Colonic mucosa (tissue), 4 donors: Measurements from ENCODE around the gene PUSL1. TPM values are rescaled to one million over a fixed set of nuclear protein-coding genes. Genes with fewer than 3 reads are reported as not detected.

Experiments used
- DNase-seq: peaks from one replicate; pipeline ENCODE4 v3.0.0-alpha.2; 2020
- H3K27ac ChIP-seq: fragments of 200-600 bp; one replicate; pipeline ENCODE4 v1.8.0; 2021
- H3K27me3 ChIP-seq: fragments of 200-600 bp; one replicate; pipeline ENCODE4 v1.8.0; 2021
- H3K36me3 ChIP-seq: fragments of 200-600 bp; one replicate; pipeline ENCODE4 v1.8.0; 2021
- H3K4me1 ChIP-seq: fragments of 200-600 bp; one replicate; pipeline ENCODE4 v1.8.0; 2021; ENCODE audit warnings: mild to moderate bottlenecking
- H3K4me3 ChIP-seq: fragments of 200-600 bp; one replicate; pipeline ENCODE4 v1.8.0; 2021
- H3K9ac ChIP-seq, 2 donors: one replicate each; pipeline ENCODE4 v1.7.0; 2013; ENCODE audit warnings: control low read depth in 2 of 2, low read depth in 2 of 2, low read length in 2 of 2
- H3K9me3 ChIP-seq: fragments of 200-600 bp; one replicate; pipeline ENCODE4 v1.8.0; 2021
- CTCF ChIP-seq: fragments of 200-600 bp; IDR thresholded peaks from one replicate; pipeline ENCODE4 v1.8.0; 2022; ENCODE audit warnings: antibody characterized with exemption, mild to moderate bottlenecking
- intact Hi-C: fragments of 100-400 bp; cut with DNase I; formaldehyde crosslinking; loops from one replicate; pipeline ENCODE4 v1.14.1; 2022
- total RNA-seq, 2 donors: library from RNA; stranded (reverse); fragmentation: NEBNext Ultra II Directional in 1 of 2; extraction: Animal tissue kit (Norgen Biotek cat#: 25700) in 1 of 2; gene quantifications; one replicate each; pipeline ENCODE4 v1.2.1, GENCODE V29; 2021
- donor health status: healthy.
- donor health status: DM: no; HTN: no; CAD: no.
- donor health status: DM: no; HTN: no; CAD: no.

PUSL1 gene
- total RNA-seq, 2 donors from 2014 or later: 14.3 to 35.8 TPM

- peak within 1 kb of the TSS; percentile 92 to 99 for H3K9ac ChIP-seq
- H3K4me1 ChIP-seq: peaks cover 16% of the 10 kb centered on the region
- no peak for TF ChIP-seq CTCF
- no peaks in the 10 kb centered on the region for H3K9me3 ChIP-seq
- intact Hi-C loops: no loop called here
- no peaks in the 10 kb centered on the region for H3K27me3 ChIP-seq
- H3K4me3 ChIP-seq: peak within 1 kb of the TSS; percentile 98
- peak; percentile 94 for DNase-seq
- peak within 1 kb of the TSS; percentile 65 for H3K27ac ChIP-seq
- H3K36me3 ChIP-seq: no peaks in the 10 kb centered on the region
These were observed 34.7 kb upstream of the PUSL1 start, which contains the start of gene UBE2J2 for GRCh38 chr1:1273512-1274298. TSS of gene UBE2J2 (minus strand) at chr1:1273854. CDS start at chr1:1267992, 5,862 bp downstream.

DNA sequence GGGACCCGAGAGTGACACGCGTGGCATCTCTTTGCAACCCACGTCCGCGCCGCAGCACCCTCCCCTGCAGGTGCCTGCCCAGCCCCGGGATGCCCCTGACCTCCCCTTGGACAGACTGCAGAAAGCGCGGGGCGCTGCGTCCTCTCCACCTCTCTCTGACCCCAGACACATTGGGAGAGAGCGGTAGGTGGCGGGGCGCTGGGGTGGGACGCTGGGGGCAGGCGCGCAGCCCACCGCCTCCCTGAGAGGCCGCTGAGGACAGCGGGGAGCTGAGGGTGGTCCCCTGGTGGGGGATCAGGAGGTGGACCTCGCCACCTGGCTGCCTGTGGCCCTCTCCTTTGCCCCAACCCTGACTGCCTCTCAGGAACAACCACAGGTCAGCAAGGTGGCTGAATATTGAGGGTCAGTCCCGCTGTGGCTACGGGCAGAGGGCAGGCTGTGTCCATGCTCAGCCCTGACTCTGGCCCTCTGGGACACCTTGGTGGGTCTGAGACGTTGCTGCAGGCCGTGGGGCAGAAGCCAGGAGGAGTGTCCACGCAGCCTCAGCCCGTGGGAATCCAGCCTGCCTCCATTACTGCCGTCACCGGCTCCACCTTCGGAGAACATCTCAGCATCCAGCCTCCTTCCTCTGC is 34.0 kb upstream of the PUSL1 start:
- H3K9ac ChIP-seq: peak overlapping the region; percentile 63 to 66
- peak overlapping the region; percentile 65 for H3K27ac ChIP-seq
- peak overlapping the region; percentile 98 for H3K4me3 ChIP-seq
- TF ChIP-seq CTCF: no peak
- DNase-seq: no peak
- H3K4me1 ChIP-seq: peaks cover 16% of the 10 kb centered on the region
- H3K36me3 ChIP-seq: no peaks in the 10 kb centered on the region
- intact Hi-C loops: no loop called here
- H3K9me3 ChIP-seq: no peaks in the 10 kb centered on the region
- no peaks in the 10 kb centered on the region for H3K27me3 ChIP-seq

DNA sequence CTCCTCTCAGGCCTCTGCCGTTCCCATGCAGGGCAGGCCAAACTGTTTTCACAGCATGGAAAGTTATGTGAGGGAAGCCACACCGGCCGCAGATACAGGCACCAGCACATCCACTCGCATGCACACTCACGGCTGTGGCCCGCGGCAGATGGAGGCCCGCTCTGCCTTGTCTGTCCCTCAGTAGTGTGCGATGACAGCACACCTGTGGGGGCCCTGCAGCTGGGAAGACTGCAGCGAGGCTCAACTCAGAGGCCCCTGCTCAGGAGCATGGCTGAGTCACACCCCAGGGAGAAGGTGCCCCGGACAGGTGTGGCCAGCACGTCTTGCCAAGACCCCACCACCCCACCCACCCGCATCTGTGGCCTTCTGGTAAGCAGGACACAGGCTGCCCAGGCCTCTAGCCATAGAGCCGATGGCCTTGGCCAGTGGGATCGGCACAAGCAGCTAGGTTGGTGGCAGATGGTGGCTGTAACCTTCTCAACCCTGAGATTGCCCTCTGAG is 33.4 kb upstream of the PUSL1 start:
- DNase-seq: no peak
- H3K36me3 ChIP-seq: no peaks in the 10 kb centered on the region
- no peak for TF ChIP-seq CTCF
- no peaks in the 10 kb centered on the region for H3K27me3 ChIP-seq
- intact Hi-C loops: no loop called here
- H3K4me3 ChIP-seq: no peak overlapping the region
- peak overlapping the region; percentile 63 to 66 for H3K9ac ChIP-seq
- H3K9me3 ChIP-seq: no peaks in the 10 kb centered on the region
- H3K27ac ChIP-seq: no peak overlapping the region
- H3K4me1 ChIP-seq: peaks cover 16% of the 10 kb centered on the region

DNA sequence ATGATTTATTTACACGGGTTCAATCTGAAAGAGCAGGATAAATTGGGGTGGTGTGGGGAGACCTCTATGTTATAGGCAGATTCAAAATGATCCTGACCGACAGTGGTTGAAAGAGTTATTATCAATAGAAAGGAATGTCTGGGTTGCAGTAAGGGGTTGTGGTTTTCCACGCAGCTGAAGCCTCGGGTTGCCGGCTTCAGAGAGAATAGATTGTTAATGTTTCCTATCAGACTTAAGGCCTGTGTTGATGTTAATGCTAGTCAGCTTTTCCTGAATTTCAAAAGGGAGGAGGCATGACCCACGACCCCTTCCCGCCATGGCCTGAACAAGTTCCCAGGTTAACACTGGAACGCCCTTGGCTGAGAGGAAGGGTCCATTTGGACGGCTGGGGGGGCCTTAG is 32.6 kb upstream of the PUSL1 start:
- no peaks in the 10 kb centered on the region for H3K27me3 ChIP-seq
- H3K36me3 ChIP-seq: no peaks in the 10 kb centered on the region
- intact Hi-C loops: no loop called here
- H3K27ac ChIP-seq: no peak overlapping the region
- H3K9ac ChIP-seq: no peak overlapping the region
- DNase-seq: no peak
- H3K9me3 ChIP-seq: no peaks in the 10 kb centered on the region
- TF ChIP-seq CTCF: no peak
- H3K4me3 ChIP-seq: no peak overlapping the region
- H3K4me1 ChIP-seq: peaks cover 15% of the 10 kb centered on the region

- no peaks in the 10 kb centered on the region for H3K9me3 ChIP-seq
- no peak for TF ChIP-seq CTCF
- H3K27ac ChIP-seq: no peak overlapping the region
- DNase-seq: no peak
- intact Hi-C loops: no loop called here
- no peak overlapping the region for H3K9ac ChIP-seq
- H3K4me3 ChIP-seq: no peak overlapping the region
- no peaks in the 10 kb centered on the region for H3K27me3 ChIP-seq
- H3K4me1 ChIP-seq: peaks cover 6% of the 10 kb centered on the region
- H3K36me3 ChIP-seq: no peaks in the 10 kb centered on the region
These were observed 29.8 kb upstream of the PUSL1 start for GRCh38 chr1:1278620-1279019.
